ENCODE results near the gene KRTAP10-8.
"Not testable (repeated sequence)": the region's sequence is repeated elsewhere in the genome, so short reads cannot be mapped to it uniquely, and the experiment has no call there.

KRTAP10-8 gene

DNA sequence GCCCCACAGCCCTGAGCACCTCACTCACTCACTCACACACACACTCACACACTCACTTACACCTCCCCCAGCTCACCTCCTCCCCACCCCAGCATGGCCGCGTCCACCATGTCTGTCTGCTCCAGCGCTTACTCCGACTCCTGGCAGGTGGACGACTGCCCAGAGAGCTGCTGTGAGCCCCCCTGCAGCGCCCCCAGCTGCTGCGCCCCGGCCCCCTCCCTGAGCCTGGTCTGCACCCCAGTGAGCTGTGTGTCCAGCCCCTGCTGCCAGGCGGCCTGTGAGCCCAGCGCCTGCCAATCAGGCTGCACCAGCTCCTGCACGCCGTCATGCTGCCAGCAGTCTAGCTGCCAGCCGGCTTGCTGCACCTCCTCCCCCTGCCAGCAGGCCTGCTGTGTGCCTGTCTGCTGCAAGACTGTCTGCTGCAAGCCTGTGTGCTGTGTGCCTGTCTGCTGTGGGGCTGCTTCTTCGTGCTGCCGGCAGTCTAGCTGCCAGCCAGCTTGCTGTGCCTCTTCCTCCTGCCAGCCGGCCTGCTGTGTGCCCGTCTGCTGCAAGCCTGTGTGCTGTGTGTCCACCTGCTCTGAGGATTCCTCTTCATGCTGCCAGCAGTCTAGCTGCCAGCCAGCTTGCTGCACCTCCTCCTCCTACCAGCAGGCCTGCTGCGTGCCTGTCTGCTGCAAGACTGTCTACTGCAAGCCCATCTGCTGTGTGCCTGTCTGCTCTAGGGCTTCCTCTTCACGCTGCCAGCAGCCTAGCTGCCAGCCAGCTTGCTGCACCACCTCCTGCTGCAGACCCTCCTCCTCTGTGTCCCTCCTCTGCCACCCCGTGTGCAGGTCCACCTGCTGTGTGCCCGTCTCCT, 34.7 kb downstream of the KRTAP10-8 start, which contains the start of gene KRTAP10-11:
Gene KRTAP10-11, plus strand, starts transcription at position 49 of the 856 bp plus-strand sequence. Its CDS starts 45 bp downstream, at position 94.
- not testable (repeated sequence) for H3K4me1 ChIP-seq (ENCODE audit: control insufficient read depth, insufficient read depth, low read length, poor library complexity, severe bottlenecking); H3K9me3 ChIP-seq (ENCODE audit: control insufficient read depth, low read length); H3K27ac ChIP-seq (ENCODE audit: insufficient read depth, low read length, poor library complexity, severe bottlenecking); H3K4me3 ChIP-seq (ENCODE audit: insufficient read depth, low read depth, low read length, poor library complexity, severe bottlenecking); H3K27me3 ChIP-seq (replicated peaks; ENCODE audit: control insufficient read depth, insufficient read depth, low read length, poor library complexity, severe bottlenecking); DNase-seq; H3K36me3 ChIP-seq (ENCODE audit: control insufficient read depth, insufficient read depth, low read length)

DNA sequence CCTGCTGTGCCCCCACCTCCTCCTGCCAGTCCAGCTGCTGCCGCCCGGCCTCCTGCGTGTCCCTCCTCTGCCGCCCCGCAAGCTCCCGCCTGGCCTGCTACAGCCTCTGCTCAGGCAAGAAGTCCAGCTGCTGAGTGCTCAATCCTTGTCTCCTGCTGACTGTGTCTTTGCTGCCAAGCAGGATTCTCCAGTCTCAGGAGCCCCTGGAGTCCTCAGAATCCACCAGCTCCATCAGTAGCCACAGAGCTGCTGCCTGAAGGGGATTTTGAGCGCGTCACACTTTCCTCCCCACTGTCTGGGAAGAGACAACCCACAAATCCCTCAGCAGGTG, 35.3 kb downstream of the KRTAP10-8 start:
- no peak for DNase-seq
- H3K9me3 ChIP-seq (ENCODE audit: control insufficient read depth, low read length): no peaks in the 10 kb centered on the region
- no peaks in the 10 kb centered on the region for H3K27me3 ChIP-seq (replicated peaks; ENCODE audit: control insufficient read depth, insufficient read depth, low read length, poor library complexity, severe bottlenecking)
- no peaks in the 10 kb centered on the region for H3K36me3 ChIP-seq (ENCODE audit: control insufficient read depth, insufficient read depth, low read length)
- no peak overlapping the region for H3K27ac ChIP-seq (ENCODE audit: insufficient read depth, low read length, poor library complexity, severe bottlenecking)
- H3K4me3 ChIP-seq (ENCODE audit: insufficient read depth, low read depth, low read length, poor library complexity, severe bottlenecking): no peak overlapping the region
- no peaks in the 10 kb centered on the region for H3K4me1 ChIP-seq (ENCODE audit: control insufficient read depth, insufficient read depth, low read length, poor library complexity, severe bottlenecking)

- Histone ChIP-seq H3K36me3 (ENCODE audit: control insufficient read depth, insufficient read depth, low read length) (no peaks in the 10 kb centered on the region), H3K4me1 (ENCODE audit: control insufficient read depth, insufficient read depth, low read length, poor library complexity, severe bottlenecking) (peaks cover 3% of the 10 kb centered on the region), H3K27me3 (replicated peaks; ENCODE audit: control insufficient read depth, insufficient read depth, low read length, poor library complexity, severe bottlenecking) (no peaks in the 10 kb centered on the region), H3K27ac (ENCODE audit: insufficient read depth, low read length, poor library complexity, severe bottlenecking) (no peak overlapping the region), H3K9me3 (ENCODE audit: control insufficient read depth, low read length) (no peaks in the 10 kb centered on the region), H3K4me3 (ENCODE audit: insufficient read depth, low read depth, low read length, poor library complexity, severe bottlenecking) (no peak overlapping the region)
- no peak for DNase-seq
Measured at GRCh38 chr21:44648557-44649311, 36.9 kb downstream of the KRTAP10-8 start.

DNA sequence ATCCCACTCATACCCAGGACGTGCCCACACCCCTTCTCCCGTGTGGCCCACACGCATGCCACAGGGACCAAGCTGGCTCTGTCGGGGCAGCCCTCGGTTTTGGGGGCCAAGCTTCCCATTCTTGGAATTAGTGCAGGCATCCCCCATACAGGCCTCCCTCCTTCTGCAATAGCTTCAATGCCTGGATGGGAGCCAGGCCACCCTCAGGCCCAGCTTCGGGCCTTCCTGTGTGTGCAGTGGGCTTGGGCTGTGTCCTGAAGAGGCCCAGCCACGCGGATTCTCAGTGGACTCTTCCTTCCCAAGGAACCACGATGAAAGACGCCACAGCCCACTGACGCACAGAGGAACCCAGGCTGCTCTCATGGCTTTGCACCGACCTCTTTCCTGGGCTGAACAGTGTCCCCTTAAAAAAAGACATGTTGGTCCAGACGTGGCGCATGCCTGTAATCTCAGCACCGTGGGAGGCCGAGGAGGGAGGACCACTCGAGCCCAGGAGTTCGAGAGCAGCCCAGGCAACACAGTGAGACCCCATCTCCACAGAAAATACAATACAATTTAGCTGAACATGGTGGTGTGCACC, 37.7 kb downstream of the KRTAP10-8 start:
- Histone ChIP-seq H3K27me3 (replicated peaks; ENCODE audit: control insufficient read depth, insufficient read depth, low read length, poor library complexity, severe bottlenecking) (no peaks in the 10 kb centered on the region), H3K9me3 (ENCODE audit: control insufficient read depth, low read length) (no peaks in the 10 kb centered on the region), H3K4me3 (ENCODE audit: insufficient read depth, low read depth, low read length, poor library complexity, severe bottlenecking) (no peak overlapping the region), H3K4me1 (ENCODE audit: control insufficient read depth, insufficient read depth, low read length, poor library complexity, severe bottlenecking) (peaks cover 12% of the 10 kb centered on the region), H3K36me3 (ENCODE audit: control insufficient read depth, insufficient read depth, low read length) (no peaks in the 10 kb centered on the region), H3K27ac (ENCODE audit: insufficient read depth, low read length, poor library complexity, severe bottlenecking) (no peak overlapping the region)
- DNase-seq: no peak

- H3K4me1 ChIP-seq (ENCODE audit: control insufficient read depth, insufficient read depth, low read length, poor library complexity, severe bottlenecking): peaks cover 17% of the 10 kb centered on the region
- no peak overlapping the region for H3K4me3 ChIP-seq (ENCODE audit: insufficient read depth, low read depth, low read length, poor library complexity, severe bottlenecking)
- no peaks in the 10 kb centered on the region for H3K27me3 ChIP-seq (replicated peaks; ENCODE audit: control insufficient read depth, insufficient read depth, low read length, poor library complexity, severe bottlenecking)
- DNase-seq: no peak
- H3K9me3 ChIP-seq (ENCODE audit: control insufficient read depth, low read length): no peaks in the 10 kb centered on the region
- no peaks in the 10 kb centered on the region for H3K36me3 ChIP-seq (ENCODE audit: control insufficient read depth, insufficient read depth, low read length)
- H3K27ac ChIP-seq (ENCODE audit: insufficient read depth, low read length, poor library complexity, severe bottlenecking): no peak overlapping the region
Measured at GRCh38 chr21:44650265-44650972, 38.5 kb downstream of the KRTAP10-8 start.

DNA sequence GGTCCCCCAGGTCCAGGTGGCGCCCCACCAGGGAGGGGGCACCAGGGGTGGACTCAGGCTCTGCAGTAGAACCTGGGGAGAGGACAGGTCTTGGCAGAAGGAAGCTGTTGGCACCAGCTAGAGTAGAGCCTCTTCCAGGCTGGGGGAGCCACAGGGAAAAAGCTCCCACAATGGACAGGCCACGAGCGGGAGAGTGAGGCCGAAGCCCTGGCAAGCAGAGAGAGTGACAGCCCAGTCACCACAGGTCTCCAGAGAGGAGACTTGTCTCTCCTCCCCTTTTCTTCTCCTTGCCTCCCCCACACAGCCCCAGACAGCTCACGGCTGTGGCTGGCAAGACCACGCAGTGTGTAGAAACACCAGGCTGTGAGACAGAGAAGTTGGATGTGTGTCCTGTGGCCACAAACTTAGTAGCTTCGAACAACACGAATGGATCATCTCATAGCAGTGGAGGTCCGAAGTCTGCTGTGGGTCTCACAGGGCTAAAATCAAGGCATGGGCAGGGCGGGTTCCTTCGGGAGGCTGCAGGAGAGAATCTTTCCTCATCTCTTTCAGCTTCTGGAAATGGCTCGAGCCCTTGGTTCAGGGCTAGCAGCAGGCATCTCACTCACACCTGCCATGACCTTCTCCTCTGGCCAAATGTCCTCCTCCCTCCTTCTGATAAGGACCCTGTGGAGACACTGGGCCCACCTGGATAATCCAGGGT, 39.2 kb downstream of the KRTAP10-8 start:
- H3K9me3 ChIP-seq (ENCODE audit: control insufficient read depth, low read length): no peaks in the 10 kb centered on the region
- DNase-seq: no peak
- H3K4me1 ChIP-seq (ENCODE audit: control insufficient read depth, insufficient read depth, low read length, poor library complexity, severe bottlenecking): peaks cover 17% of the 10 kb centered on the region
- no peaks in the 10 kb centered on the region for H3K36me3 ChIP-seq (ENCODE audit: control insufficient read depth, insufficient read depth, low read length)
- H3K27ac ChIP-seq (ENCODE audit: insufficient read depth, low read length, poor library complexity, severe bottlenecking): no peak overlapping the region
- H3K4me3 ChIP-seq (ENCODE audit: insufficient read depth, low read depth, low read length, poor library complexity, severe bottlenecking): no peak overlapping the region
- no peaks in the 10 kb centered on the region for H3K27me3 ChIP-seq (replicated peaks; ENCODE audit: control insufficient read depth, insufficient read depth, low read length, poor library complexity, severe bottlenecking)

DNA sequence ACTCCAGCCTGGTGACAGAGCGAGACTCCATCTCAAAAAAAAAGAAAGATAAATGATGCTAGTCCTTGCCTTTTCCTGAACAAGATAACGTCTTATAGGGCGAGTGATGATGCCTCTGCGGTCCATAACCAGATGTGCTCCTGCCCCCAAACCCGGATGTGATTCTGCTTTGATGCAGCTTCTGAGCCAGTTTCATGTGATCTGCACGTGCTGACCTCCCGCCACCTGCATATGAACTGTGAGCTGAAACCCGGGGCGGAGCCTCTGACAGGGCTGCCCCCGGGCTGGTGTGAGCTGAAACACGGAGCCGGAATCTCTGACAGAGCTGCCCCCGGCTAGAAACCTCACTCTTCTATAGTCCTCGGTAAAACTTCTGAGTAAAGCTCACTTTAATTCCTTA, 41.2 kb downstream of the KRTAP10-8 start:
- no peak for DNase-seq
- Histone ChIP-seq H3K36me3 (ENCODE audit: control insufficient read depth, insufficient read depth, low read length) (no peaks in the 10 kb centered on the region), H3K4me3 (ENCODE audit: insufficient read depth, low read depth, low read length, poor library complexity, severe bottlenecking) (no peak overlapping the region), H3K27ac (ENCODE audit: insufficient read depth, low read length, poor library complexity, severe bottlenecking) (no peak overlapping the region), H3K9me3 (ENCODE audit: control insufficient read depth, low read length) (no peaks in the 10 kb centered on the region), H3K27me3 (replicated peaks; ENCODE audit: control insufficient read depth, insufficient read depth, low read length, poor library complexity, severe bottlenecking) (no peaks in the 10 kb centered on the region), H3K4me1 (ENCODE audit: control insufficient read depth, insufficient read depth, low read length, poor library complexity, severe bottlenecking) (peaks cover 30% of the 10 kb centered on the region)

- H3K9me3 ChIP-seq (ENCODE audit: control insufficient read depth, low read length): no peaks in the 10 kb centered on the region
- no peaks in the 10 kb centered on the region for H3K27me3 ChIP-seq (replicated peaks; ENCODE audit: control insufficient read depth, insufficient read depth, low read length, poor library complexity, severe bottlenecking)
- peak overlapping the region; percentile 31 for H3K27ac ChIP-seq (ENCODE audit: insufficient read depth, low read length, poor library complexity, severe bottlenecking)
- no peaks in the 10 kb centered on the region for H3K36me3 ChIP-seq (ENCODE audit: control insufficient read depth, insufficient read depth, low read length)
- DNase-seq: peak; percentile 59 to 70 (median 62)
- H3K4me3 ChIP-seq (ENCODE audit: insufficient read depth, low read depth, low read length, poor library complexity, severe bottlenecking): no peak overlapping the region
- H3K4me1 ChIP-seq (ENCODE audit: control insufficient read depth, insufficient read depth, low read length, poor library complexity, severe bottlenecking): peaks cover 37% of the 10 kb centered on the region
Measured at GRCh38 chr21:44653656-44654575, 42.0 kb downstream of the KRTAP10-8 start.
